ENCODE data around the gene TMEM9. TPM values are rescaled to one million over a fixed set of nuclear protein-coding genes. Genes with fewer than 3 reads are reported as not detected.
A peak's percentile ranks its signal among the peaks of the same experiment; 100 is the strongest.

The TMEM9 gene
- total RNA-seq, 2 donors from 2014 or later = 145 to 156 TPM

GRCh38 chr1:201126832-201127754, 27.2 kb downstream of the TMEM9 start, which contains the start of gene ASCL5:
ASCL5 (minus strand) TSS chr1:201127184; CDS start chr1:201115372, 11,812 bp downstream.
- H3K27me3 ChIP-seq (ENCODE audit: control insufficient read depth, insufficient read depth, low read length, poor library complexity, severe bottlenecking) = no peaks in the 10 kb centered on the region
- Mint-ChIP-seq H3K27ac (peak within 1 kb of the TSS; percentile 69), H3K27me3 (ENCODE audit: insufficient read depth) (peaks cover 8% of the 10 kb centered on the region), H3K36me3 (ENCODE audit: low read depth) (no peaks in the 10 kb centered on the region), H3K4me1 (peaks cover 10% of the 10 kb centered on the region), H3K4me3 (peak within 1 kb of the TSS; percentile 42), H3K9me3 (peaks cover 4% of the 10 kb centered on the region)
- peak; percentile 94 for DNase-seq
- TF ChIP-seq CTCF (conservative IDR thresholded peaks at IDR 0.05) = peak; percentile 17
- H3K36me3 ChIP-seq (ENCODE audit: control insufficient read depth, insufficient read depth, low read length) = no peaks in the 10 kb centered on the region
- H3K9me3 ChIP-seq (ENCODE audit: control insufficient read depth, low read length) = no peaks in the 10 kb centered on the region
- no peaks in the 10 kb centered on the region for H3K4me1 ChIP-seq (ENCODE audit: control insufficient read depth, insufficient read depth, low read length)
- no peak within 1 kb of the TSS for H3K4me3 ChIP-seq (ENCODE audit: low read length)
- 82 to 90% methylated on average over 14 to 24 of the region's 24 CpGs for WGBS, 2 experiments (ENCODE audit: insufficient coverage in 1 of 2, insufficient read length in 1 of 2)
- H3K9ac ChIP-seq (ENCODE audit: extremely low read depth, low read length, poor library complexity, severe bottlenecking) = no peak within 1 kb of the TSS
- H3K27ac ChIP-seq (ENCODE audit: low read depth, low read length) = no peak within 1 kb of the TSS

- H3K36me3 ChIP-seq (ENCODE audit: control insufficient read depth, insufficient read depth, low read length) = no peaks in the 10 kb centered on the region
- Mint-ChIP-seq H3K27me3 (ENCODE audit: insufficient read depth) (peaks cover 8% of the 10 kb centered on the region), H3K4me1 (peaks cover 10% of the 10 kb centered on the region), H3K4me3 (peak overlapping the region; percentile 42), H3K27ac (no peak overlapping the region), H3K9me3 (peaks cover 4% of the 10 kb centered on the region), H3K36me3 (ENCODE audit: low read depth) (no peaks in the 10 kb centered on the region)
- no peak overlapping the region for H3K9ac ChIP-seq (ENCODE audit: extremely low read depth, low read length, poor library complexity, severe bottlenecking)
- TF ChIP-seq CTCF (conservative IDR thresholded peaks at IDR 0.05) = no peak
- no peaks in the 10 kb centered on the region for H3K9me3 ChIP-seq (ENCODE audit: control insufficient read depth, low read length)
- H3K27ac ChIP-seq (ENCODE audit: low read depth, low read length) = no peak overlapping the region
- 74 to 88% methylated on average over 2 to 3 of the region's 3 CpGs for WGBS, 2 experiments (ENCODE audit: insufficient coverage in 1 of 2, insufficient read length in 1 of 2)
- no peak for DNase-seq
- no peaks in the 10 kb centered on the region for H3K27me3 ChIP-seq (ENCODE audit: control insufficient read depth, insufficient read depth, low read length, poor library complexity, severe bottlenecking)
- no peak overlapping the region for H3K4me3 ChIP-seq (ENCODE audit: low read length)
- H3K4me1 ChIP-seq (ENCODE audit: control insufficient read depth, insufficient read depth, low read length) = no peaks in the 10 kb centered on the region
These were observed 27.8 kb downstream of the TMEM9 start for GRCh38 chr1:201126463-201126831.

GRCh38 chr1:201125800-201126199, 28.5 kb downstream of the TMEM9 start:
- Mint-ChIP-seq H3K9me3 (peaks cover 4% of the 10 kb centered on the region), H3K4me3 (no peak overlapping the region), H3K4me1 (peaks cover 10% of the 10 kb centered on the region), H3K27me3 (ENCODE audit: insufficient read depth) (peaks cover 8% of the 10 kb centered on the region), H3K36me3 (ENCODE audit: low read depth) (no peaks in the 10 kb centered on the region), H3K27ac (no peak overlapping the region)
- H3K36me3 ChIP-seq (ENCODE audit: control insufficient read depth, insufficient read depth, low read length) = no peaks in the 10 kb centered on the region
- no peak overlapping the region for H3K4me3 ChIP-seq (ENCODE audit: low read length)
- 90 to 93% methylated on average over 6 to 7 of the region's 7 CpGs for WGBS, 2 experiments (ENCODE audit: insufficient coverage in 1 of 2, insufficient read length in 1 of 2)
- no peak overlapping the region for H3K27ac ChIP-seq (ENCODE audit: low read depth, low read length)
- DNase-seq = no peak
- H3K9ac ChIP-seq (ENCODE audit: extremely low read depth, low read length, poor library complexity, severe bottlenecking) = no peak overlapping the region
- H3K9me3 ChIP-seq (ENCODE audit: control insufficient read depth, low read length) = no peaks in the 10 kb centered on the region
- no peaks in the 10 kb centered on the region for H3K4me1 ChIP-seq (ENCODE audit: control insufficient read depth, insufficient read depth, low read length)
- no peaks in the 10 kb centered on the region for H3K27me3 ChIP-seq (ENCODE audit: control insufficient read depth, insufficient read depth, low read length, poor library complexity, severe bottlenecking)
- no peak for TF ChIP-seq CTCF (conservative IDR thresholded peaks at IDR 0.05)

All from endodermal cell (in vitro differentiated cells).